Vagina (tissue), 2 donors: Measurements from ENCODE around the gene SPHK1. TPM values are rescaled to one million over a fixed set of nuclear protein-coding genes. Genes with fewer than 3 reads are reported as not detected.

Experiments
- DNase-seq, 2 donors: peaks; one replicate each; pipeline ENCODE4 v3.0.0-alpha.2; 2017; ENCODE audit errors: extremely low spot score in 2 of 2
- H3K27ac ChIP-seq: fragments of 200-600 bp; sonication (generic); one replicate; pipeline ENCODE4 v1.5.1; 2019
- H3K27me3 ChIP-seq: fragments of 200-600 bp; sonication (generic); one replicate; pipeline ENCODE4 v1.5.1; 2019
- H3K36me3 ChIP-seq, 2 donors: fragments of 200-600 bp; sonication (generic); one replicate each; pipeline ENCODE4 v1.5.1; 2017 to 2019
- H3K4me1 ChIP-seq: fragments of 200-600 bp; sonication (generic); one replicate; pipeline ENCODE4 v1.5.1; 2019
- H3K4me3 ChIP-seq, 2 donors: fragments of 200-600 bp; sonication (generic); 1 replicate in 1 of 2; 2 replicates in 1 of 2; pipeline ENCODE4 v1.5.1; 2016 to 2019
- H3K9me3 ChIP-seq: fragments of 200-600 bp; sonication (generic); one replicate; pipeline ENCODE4 v1.5.1; 2019
- POLR2A ChIP-seq, 2 donors: fragments of 450-650 bp; IDR thresholded peaks; one replicate each; pipeline ENCODE4 v1.6.1; 2017; ENCODE audit warnings: antibody characterized with exemption in 2 of 2, mild to moderate bottlenecking in 2 of 2, moderate library complexity in 2 of 2
- POLR2AphosphoS5 ChIP-seq, 2 donors: sonication (generic); formaldehyde crosslinking; IDR thresholded peaks; one replicate each; pipeline ENCODE4 v1.9.0; 2017; ENCODE audit warnings: antibody characterized with exemption in 2 of 2, mild to moderate bottlenecking in 2 of 2, low read depth in 1 of 2; ENCODE audit not compliant: insufficient read depth in 1 of 2
- intact Hi-C: fragments of 100-400 bp; cut with DNase I; formaldehyde crosslinking; loops from one replicate; pipeline ENCODE4 v1.15.1; 2023
- total RNA-seq: library from RNA; depleted of rRNA; stranded (reverse); fragments of >200 nt; gene quantifications from one replicate; pipeline ENCODE4 v1.2.3, GENCODE V29; 2016
- TF ChIP-seq, protein P1 (sequence below), 3 experiments: fragments of 450-650 bp in 2 of 3; fragments of 200-600 bp in 1 of 3; sonication (generic) in 1 of 3; IDR thresholded peaks; one replicate each; pipeline ENCODE4 v1.5.1; 2017 to 2019; ENCODE audit warnings: antibody characterized with exemption in 3 of 3, mild to moderate bottlenecking in 2 of 3, moderate library complexity in 2 of 3

Gene SPHK1
- total RNA-seq, 1 donor from 2014 or later = 11.0 TPM

DNA sequence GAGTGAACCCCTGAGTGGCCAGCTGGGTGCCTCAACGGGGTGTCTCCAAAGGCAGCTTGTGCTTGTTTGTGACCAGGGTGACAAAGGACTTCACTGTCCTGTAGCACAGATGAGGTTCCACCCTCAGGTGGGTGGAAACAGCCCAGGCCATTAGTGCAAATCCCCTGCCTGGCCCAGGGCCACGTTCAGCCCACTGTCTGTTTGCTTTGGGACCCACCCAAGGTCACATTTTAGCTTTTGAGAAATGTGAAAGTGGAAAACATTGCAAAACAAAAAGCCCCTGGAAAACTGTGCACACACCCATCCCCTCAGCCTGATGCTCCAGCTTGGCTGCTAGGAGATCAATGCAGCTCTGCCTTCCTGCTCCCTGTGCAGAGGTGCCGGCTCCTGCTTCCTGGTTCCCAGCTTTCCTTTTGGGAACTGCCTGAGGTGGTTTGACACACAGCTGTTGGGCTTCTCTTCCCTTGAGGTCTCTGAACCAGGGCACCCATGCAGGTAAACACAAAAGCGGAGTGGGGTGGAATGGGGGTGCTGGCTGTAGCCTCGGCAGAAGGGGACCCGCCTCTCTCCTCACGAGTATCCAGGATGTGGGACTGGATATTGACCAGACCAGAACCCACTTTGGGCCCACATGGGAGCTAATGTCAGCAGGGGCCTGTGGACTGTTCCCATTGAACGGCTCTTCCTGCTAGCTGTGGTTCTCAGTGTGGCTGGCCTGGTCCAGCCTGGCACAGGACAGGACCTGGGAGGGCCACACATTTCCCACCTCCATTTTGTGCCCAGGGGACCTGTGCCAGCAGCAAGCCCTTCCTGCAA is 7.9 kb upstream of the SPHK1 start:
- no peak for DNase-seq
- intact Hi-C loops = no loop called here

DNA sequence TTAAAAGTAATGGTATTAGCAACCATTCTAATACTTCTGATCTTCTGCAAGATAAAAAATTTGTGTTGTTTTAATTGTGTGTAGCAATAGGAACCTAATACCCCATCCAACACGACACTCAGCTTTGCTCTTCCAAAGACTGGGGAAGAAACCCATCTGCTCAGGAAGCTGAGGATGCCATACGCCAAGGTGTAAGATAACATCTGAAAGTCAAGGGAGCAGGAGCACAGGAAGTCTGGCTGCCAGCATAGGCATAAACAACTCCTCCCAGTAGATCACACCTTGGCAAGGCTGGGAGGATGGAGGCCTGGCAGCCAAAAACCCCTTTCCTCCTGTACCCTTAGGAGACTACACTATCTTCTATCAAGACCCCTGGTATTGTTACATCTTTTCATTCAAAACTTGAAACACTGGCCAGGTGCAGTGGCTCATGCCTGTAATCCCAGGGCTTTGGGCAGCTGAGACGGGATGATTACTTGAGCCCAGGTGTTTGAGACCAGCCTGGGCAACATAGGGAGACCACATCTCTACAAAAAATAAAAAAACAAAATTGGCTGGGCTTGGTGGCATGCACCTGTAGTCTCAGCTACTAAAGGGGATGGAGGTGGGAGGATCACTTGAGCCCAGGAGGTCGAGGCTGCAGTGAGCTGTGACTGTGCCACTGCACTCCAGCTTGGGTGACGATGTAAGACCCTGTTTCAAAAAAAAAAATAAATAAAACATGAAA is 5.7 kb upstream of the SPHK1 start:
- Histone ChIP-seq H3K4me3 (no peak overlapping the region), H3K9me3 (no peaks in the 10 kb centered on the region), H3K27me3 (no peaks in the 10 kb centered on the region), H3K4me1 (peaks cover 43% of the 10 kb centered on the region), H3K27ac (no peak overlapping the region), H3K36me3 (no peaks in the 10 kb centered on the region)
- DNase-seq = no peak
- TF ChIP-seq POLR2AphosphoS5 (IDR thresholded peaks at IDR 0.05; ENCODE audit: insufficient read depth in 1 of 2, low read depth in 1 of 2) (no peak), POLR2A (IDR thresholded peaks at IDR 0.05) (no peak)
- TF ChIP-seq, protein P1, sequence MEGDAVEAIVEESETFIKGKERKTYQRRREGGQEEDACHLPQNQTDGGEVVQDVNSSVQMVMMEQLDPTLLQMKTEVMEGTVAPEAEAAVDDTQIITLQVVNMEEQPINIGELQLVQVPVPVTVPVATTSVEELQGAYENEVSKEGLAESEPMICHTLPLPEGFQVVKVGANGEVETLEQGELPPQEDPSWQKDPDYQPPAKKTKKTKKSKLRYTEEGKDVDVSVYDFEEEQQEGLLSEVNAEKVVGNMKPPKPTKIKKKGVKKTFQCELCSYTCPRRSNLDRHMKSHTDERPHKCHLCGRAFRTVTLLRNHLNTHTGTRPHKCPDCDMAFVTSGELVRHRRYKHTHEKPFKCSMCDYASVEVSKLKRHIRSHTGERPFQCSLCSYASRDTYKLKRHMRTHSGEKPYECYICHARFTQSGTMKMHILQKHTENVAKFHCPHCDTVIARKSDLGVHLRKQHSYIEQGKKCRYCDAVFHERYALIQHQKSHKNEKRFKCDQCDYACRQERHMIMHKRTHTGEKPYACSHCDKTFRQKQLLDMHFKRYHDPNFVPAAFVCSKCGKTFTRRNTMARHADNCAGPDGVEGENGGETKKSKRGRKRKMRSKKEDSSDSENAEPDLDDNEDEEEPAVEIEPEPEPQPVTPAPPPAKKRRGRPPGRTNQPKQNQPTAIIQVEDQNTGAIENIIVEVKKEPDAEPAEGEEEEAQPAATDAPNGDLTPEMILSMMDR (IDR thresholded peaks at IDR 0.05) = no peak
- intact Hi-C loops = no loop called here

More for the DNA sequence above, 7.9 kb upstream of the SPHK1 start:
- Histone ChIP-seq H3K27me3 (no peaks in the 10 kb centered on the region), H3K4me3 (no peak overlapping the region), H3K36me3 (no peaks in the 10 kb centered on the region), H3K27ac (no peak overlapping the region), H3K4me1 (peaks cover 25% of the 10 kb centered on the region), H3K9me3 (no peaks in the 10 kb centered on the region)
- TF ChIP-seq POLR2A (IDR thresholded peaks at IDR 0.05) (no peak), POLR2AphosphoS5 (IDR thresholded peaks at IDR 0.05; ENCODE audit: insufficient read depth in 1 of 2, low read depth in 1 of 2) (no peak)
- TF ChIP-seq, protein P1 (IDR thresholded peaks at IDR 0.05) = no peak

DNA sequence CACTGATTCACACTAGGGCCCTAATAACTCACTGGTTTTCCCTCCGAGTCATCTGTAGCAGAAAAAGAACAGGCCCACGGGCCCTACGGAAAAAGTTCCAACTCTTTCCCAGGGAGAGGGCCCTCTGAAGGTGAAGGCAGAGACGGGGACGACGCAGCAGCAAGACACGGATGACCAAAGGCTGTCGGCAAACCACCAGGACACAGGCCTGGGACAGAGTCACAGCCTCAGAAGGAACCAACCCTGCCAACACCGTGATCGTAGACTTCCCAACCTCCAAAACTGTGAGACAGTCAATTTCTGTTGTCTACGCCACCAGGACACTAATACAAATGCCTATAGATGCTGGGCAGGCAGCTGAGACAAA is 5.2 kb upstream of the SPHK1 start:
- H3K36me3 ChIP-seq = no peaks in the 10 kb centered on the region
- no peaks in the 10 kb centered on the region for H3K27me3 ChIP-seq
- H3K4me1 ChIP-seq = peaks cover 46% of the 10 kb centered on the region
- DNase-seq = no peak
- no peak overlapping the region for H3K27ac ChIP-seq
- H3K9me3 ChIP-seq = no peaks in the 10 kb centered on the region
- intact Hi-C loops = no loop called here
- no peak overlapping the region for H3K4me3 ChIP-seq
- no peak for TF ChIP-seq POLR2A (IDR thresholded peaks at IDR 0.05)
- TF ChIP-seq POLR2AphosphoS5 (IDR thresholded peaks at IDR 0.05; ENCODE audit: insufficient read depth in 1 of 2, low read depth in 1 of 2) = no peak
- TF ChIP-seq, protein P1 (IDR thresholded peaks at IDR 0.05) = no peak

DNA sequence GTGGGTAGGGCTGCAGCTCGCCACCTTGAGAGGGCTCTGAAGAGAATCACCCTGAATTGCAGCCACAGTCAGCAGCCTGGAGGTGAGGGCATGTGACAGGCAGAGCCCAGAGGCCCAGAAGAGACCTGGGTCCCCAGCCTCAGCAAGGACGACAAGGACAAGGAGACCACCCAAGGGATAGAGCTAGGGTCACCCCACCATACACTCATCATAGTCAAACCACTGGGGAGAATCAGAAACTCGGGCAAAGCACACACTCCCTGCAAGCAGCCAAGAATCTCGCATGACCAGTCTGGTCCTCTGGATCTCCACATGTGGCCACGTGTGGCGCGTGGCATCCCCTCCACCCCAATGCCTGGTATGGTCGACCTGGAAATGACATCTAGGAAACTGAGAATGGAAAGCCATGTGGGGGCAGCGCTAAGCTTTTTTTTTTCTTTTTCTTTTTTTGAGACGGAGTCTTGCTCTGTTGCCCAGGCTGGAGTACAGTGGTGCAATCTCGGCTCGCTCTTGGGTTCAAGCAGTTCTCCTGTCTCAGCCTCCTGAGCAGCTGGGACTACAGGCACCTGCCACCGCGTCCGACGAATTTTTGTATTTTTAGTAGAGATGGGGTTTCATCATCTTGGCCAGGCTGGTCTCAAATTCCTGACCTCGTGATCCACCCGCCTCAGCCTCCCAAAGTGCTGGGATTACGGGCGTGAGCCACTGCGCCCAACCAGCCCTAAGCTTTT is 4.6 kb upstream of the SPHK1 start:
- no peaks in the 10 kb centered on the region for H3K9me3 ChIP-seq
- DNase-seq = no peak
- no peak overlapping the region for H3K27ac ChIP-seq
- peaks cover 47% of the 10 kb centered on the region for H3K4me1 ChIP-seq
- intact Hi-C loops = no loop called here
- no peaks in the 10 kb centered on the region for H3K36me3 ChIP-seq
- no peak for TF ChIP-seq POLR2A (IDR thresholded peaks at IDR 0.05)
- TF ChIP-seq, protein P1 (IDR thresholded peaks at IDR 0.05) = no peak
- no peak for TF ChIP-seq POLR2AphosphoS5 (IDR thresholded peaks at IDR 0.05; ENCODE audit: insufficient read depth in 1 of 2, low read depth in 1 of 2)
- H3K4me3 ChIP-seq = no peak overlapping the region
- no peaks in the 10 kb centered on the region for H3K27me3 ChIP-seq
